HG02678 (cell line): ENCODE measurements around the gene OPRL1.

Experiments
- ATAC-seq: cut with Tn5 transposase; IDR thresholded peaks from one replicate; pipeline ENCODE4 v1.9.1; 2021; ENCODE audit warnings: mild to moderate bottlenecking, moderate library complexity; ENCODE audit not compliant: unreplicated experiment

The OPRL1 gene

GRCh38 chr20:64055893-64056638 is 23.8 kb upstream of the OPRL1 start:
- no peak for ATAC-seq

- no peak for ATAC-seq
These were observed 23.3 kb upstream of the OPRL1 start for GRCh38 chr20:64056639-64056888.

GRCh38 chr20:64056889-64057627 is 22.8 kb upstream of the OPRL1 start:
- ATAC-seq, result no peak

- ATAC-seq, result no peak
These were observed 22.0 kb upstream of the OPRL1 start for GRCh38 chr20:64057628-64058498.

GRCh38 chr20:64058536-64058935 is 21.3 kb upstream of the OPRL1 start:
- ATAC-seq, result no peak

GRCh38 chr20:64062276-64062595 is 17.6 kb upstream of the OPRL1 start:
- no peak for ATAC-seq

- peak; percentile 87 for ATAC-seq
These were observed 17.1 kb upstream of the OPRL1 start, which contains the start of gene TCEA2 for GRCh38 chr20:64062596-64063388. TCEA2 (plus strand) TSS chr20:64063198; CDS start chr20:64063313, 115 bp downstream.

GRCh38 chr20:64063389-64064144 is 16.3 kb upstream of the OPRL1 start:
- no peak for ATAC-seq

- no peak for ATAC-seq
These were observed 15.7 kb upstream of the OPRL1 start for GRCh38 chr20:64064145-64064698.

- no peak for ATAC-seq
These were observed 14.6 kb upstream of the OPRL1 start for GRCh38 chr20:64065062-64065973.

- ATAC-seq, result no peak
These were observed 13.9 kb upstream of the OPRL1 start for GRCh38 chr20:64065974-64066343.

- no peak for ATAC-seq
These were observed 12.8 kb upstream of the OPRL1 start for GRCh38 chr20:64067005-64067632.

GRCh38 chr20:64067733-64068307 is 12.1 kb upstream of the OPRL1 start:
- ATAC-seq, result no peak

- no peak for ATAC-seq
These were observed 11.3 kb upstream of the OPRL1 start for GRCh38 chr20:64068386-64069208.

GRCh38 chr20:64069209-64069613 is 10.7 kb upstream of the OPRL1 start:
- no peak for ATAC-seq

- no peak for ATAC-seq
These were observed 10.2 kb upstream of the OPRL1 start for GRCh38 chr20:64069614-64070243.
